Hematopoietic multipotent progenitor cell treated with erythropoietin and hydrocortisone succinate and interleukin-3 and kit ligand, for 17 days (in vitro differentiated cells): Measurements from ENCODE around the gene THADA.

Experiments used
- DNase-seq: peaks from one replicate; pipeline ENCODE4 v3.0.0-alpha.2; 2015; ENCODE audit warnings: low spot score

THADA gene

GRCh38 chr2:43323857-43324256 lies 272.0 kb downstream of the THADA start:
- DNase-seq, result no peak

DNA sequence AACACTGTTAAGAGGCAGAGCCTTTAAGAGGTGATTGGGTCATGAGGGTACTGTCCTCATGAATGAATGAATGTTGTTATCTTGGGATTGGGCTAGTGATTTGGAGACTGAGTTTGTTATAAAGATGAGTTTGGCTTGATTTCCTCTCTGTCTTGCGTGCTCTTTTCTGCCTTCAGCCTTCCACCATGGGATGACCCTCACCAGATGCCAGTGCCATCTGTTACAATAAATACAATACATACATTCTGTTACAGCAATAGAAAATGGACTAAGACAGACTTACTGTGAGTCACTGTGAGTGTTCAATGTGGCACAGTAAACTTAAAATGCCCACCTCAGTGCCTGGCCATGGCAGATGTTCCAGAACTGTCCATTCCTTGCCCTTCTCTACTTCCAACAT lies 274.4 kb downstream of the THADA start:
- DNase-seq, result no peak

GRCh38 chr2:43319541-43319940 lies 276.3 kb downstream of the THADA start:
- DNase-seq, result no peak

DNA sequence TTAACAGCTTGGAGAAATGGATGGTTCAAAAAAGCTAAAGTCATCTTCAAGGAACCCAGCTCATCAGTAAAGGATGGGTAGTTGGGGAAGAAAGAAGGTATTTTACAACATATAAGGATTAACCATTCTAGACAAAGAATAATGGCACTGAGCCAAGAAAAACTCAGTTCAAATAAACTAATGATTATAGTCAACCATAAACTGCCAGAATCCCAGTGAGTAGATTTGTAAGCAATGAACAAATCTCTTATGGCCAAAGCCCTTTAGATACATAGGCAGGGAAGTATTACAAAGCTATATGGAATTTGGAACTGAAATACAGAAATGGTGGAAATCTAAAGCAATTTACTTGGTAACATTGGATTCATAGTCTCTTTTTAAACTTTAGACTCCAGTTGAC lies 277.0 kb downstream of the THADA start:
- DNase-seq, result no peak

DNA sequence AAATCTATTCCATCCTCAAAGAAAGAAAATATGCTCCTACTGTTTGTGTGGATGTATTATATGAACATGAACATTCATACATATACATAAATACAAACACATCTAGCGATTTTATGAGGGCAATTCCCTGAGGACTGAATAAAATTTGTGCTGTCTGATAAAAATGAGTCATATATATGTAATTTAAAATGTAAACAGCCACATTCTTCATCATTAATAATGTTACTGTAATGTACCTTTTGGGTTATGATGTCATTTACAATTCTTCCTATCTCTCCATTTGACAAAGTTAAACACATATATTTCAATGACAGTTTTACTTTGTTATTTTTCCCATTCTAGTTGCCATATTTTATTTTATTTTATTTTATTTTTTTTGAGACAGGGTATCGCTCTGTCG lies 278.2 kb downstream of the THADA start:
- DNase-seq, result no peak

GRCh38 chr2:43317194-43317593 lies 278.6 kb downstream of the THADA start:
- DNase-seq, result no peak

DNA sequence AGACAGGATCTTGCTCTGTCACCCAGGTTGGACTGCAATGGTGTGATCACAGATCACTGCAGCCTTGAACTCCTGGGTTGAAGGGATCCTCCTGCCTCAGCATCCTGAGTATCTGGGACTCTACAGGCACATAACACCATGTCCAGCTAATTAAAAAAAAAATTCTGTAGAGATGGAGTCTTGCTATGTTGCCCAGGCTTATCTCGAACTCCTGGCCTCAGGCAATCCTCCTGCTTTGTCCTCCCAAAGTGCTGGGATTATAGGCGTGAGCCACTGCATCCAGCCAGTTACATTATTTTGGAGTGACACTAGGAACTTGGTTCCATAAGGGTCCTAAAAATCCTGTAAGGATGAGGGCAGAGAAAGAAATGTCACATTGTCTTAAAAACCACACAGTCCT lies 280.4 kb downstream of the THADA start:
- no peak for DNase-seq

- DNase-seq, result no peak
These were observed 281.4 kb downstream of the THADA start for GRCh38 chr2:43314299-43314927.

DNA sequence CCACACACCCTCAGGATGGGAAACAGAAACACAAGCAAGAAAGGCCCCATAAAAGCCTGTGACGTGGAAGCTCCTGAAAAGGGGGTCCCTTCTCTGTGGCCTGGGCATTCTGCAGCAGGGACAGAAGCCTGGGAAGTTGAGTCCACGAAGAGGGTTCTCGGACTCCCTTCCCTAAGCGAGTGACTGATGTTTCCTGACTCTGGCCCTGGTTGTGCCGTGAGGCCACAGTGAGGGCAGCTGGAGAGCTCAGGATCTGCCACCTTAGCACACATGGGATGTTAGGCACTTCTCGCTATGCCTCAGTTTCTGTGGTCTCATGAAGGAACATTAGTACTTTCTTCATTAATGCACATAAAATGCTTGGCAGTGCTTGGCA lies 282.2 kb downstream of the THADA start:
- DNase-seq, result no peak

GRCh38 chr2:43312755-43313641 lies 282.8 kb downstream of the THADA start:
- no peak for DNase-seq

DNA sequence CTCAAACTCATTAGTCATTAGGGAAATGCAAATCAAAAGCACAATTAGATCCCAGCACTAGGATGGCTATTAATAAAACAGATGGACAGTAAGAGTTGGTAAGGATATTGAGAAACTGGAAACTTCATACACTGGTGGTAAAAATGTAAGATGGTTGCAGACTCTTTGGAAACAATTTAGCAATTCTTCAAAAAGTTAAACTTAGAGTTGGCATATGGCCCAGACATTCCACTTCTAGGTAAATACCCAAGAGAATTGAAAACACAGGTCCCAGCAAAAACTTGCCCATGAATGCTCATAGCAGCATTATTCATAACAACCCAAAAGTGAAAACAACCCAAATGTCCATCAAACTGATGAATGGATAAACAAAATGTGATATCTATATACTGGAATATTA lies 284.6 kb downstream of the THADA start:
- no peak for DNase-seq

DNA sequence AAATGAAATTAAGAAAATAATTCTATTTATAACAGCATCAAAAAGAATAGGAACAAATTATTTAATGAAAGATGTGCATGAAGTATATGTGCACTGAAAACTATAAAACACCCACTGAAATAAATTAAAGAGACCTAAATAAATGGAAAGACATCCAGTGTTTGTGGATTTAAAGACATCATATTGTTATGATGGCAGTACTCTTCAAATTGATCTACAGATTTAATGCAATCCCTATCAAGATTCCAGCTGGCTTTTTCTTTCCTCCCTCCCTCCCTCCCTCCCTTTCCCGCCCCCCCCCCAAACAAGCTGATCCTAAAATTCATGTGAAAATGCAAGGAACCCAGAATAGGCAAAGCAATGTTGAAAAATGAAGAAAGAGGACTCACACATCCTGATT lies 285.9 kb downstream of the THADA start:
- DNase-seq, result no peak

- DNase-seq, result no peak
These were observed 287.9 kb downstream of the THADA start for GRCh38 chr2:43307973-43308372.

DNA sequence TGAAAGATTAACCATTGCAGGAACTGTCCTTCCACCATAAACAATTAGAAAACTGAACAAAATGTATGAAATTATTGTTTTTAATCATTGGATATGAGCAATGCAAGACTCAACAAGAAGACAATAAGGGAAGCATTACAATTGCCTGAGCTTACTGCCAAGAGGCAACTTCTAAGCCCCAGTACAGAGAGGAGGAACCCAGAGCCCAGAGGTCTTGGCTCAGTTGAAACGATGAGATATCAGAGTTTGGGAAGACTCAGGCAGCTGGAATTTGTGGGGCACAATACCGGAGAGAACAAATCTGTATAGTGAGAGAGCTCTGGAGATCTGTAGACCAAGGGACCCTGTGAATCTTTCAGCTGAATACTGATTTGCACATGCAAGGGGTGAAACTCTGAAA lies 288.8 kb downstream of the THADA start:
- no peak for DNase-seq

GRCh38 chr2:43306197-43306596 lies 289.6 kb downstream of the THADA start:
- DNase-seq, result no peak

- no peak for DNase-seq
These were observed 290.3 kb downstream of the THADA start for GRCh38 chr2:43305517-43305916.

GRCh38 chr2:43305012-43305411 lies 290.8 kb downstream of the THADA start:
- no peak for DNase-seq

GRCh38 chr2:43303889-43304288 lies 291.9 kb downstream of the THADA start:
- DNase-seq, result no peak

DNA sequence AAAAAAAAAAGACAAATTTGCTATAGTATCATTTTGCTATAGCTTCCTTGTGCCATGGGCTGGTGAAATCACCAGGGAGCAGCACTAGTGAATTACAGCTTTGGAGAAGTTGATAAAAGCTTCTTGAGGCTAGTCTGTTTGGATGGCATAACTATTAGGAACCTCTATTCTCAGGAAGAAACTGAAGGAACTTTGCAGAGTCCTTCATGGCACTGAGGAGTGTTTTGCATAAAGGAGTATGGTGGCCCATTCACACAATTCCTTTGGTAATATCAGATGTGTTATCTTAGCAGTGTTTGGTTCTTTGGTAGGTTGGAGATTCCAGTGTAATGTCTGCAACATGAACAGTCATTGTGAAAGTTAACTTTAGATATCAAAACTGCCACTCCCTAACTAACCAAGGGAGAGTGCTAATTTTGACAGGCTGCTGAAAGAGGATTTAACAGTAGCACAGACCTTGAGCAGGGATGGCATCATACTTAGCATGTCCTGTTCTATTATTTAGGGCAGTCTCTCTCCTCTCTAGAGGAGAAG lies 292.8 kb downstream of the THADA start:
- DNase-seq, result no peak

- DNase-seq, result no peak
These were observed 293.5 kb downstream of the THADA start for GRCh38 chr2:43302182-43302960.

DNA sequence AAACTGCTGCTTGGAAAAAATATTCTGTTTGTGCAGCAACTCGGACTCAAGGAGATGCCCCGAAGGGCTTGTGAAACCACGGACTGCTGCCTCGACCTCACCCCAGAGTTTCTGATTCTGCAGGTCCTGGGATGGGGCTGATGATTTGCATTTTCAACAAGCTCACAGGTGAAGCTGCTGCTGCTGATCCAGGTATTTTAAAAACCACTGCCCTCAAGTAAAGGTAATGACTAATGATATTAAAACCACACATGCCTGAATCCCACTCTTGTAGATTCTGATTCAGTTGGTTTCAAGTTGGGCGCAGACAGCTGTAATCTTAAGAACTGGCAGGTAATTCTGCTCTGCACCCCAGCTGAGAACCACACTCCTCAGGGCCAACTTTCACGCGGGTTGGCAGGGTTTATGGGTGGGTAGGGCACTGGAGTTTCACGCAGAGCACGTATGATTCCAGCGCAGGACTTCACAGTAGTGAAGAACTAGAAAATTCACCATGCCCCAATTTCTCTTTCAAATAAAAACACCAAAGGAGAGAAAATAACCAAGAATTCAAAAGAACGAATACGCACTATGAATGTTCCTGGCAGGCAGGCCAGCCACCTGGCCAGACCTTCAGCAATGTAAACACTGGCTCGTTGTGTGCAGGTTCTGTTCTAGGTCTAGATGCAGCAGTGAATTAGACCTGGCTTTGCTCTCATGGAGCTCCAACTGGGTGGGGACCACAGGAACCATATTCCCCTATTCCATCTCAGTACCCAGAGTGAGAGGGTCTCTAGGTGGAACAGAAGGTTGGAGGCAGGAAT lies 294.9 kb downstream of the THADA start:
- no peak for DNase-seq

DNA sequence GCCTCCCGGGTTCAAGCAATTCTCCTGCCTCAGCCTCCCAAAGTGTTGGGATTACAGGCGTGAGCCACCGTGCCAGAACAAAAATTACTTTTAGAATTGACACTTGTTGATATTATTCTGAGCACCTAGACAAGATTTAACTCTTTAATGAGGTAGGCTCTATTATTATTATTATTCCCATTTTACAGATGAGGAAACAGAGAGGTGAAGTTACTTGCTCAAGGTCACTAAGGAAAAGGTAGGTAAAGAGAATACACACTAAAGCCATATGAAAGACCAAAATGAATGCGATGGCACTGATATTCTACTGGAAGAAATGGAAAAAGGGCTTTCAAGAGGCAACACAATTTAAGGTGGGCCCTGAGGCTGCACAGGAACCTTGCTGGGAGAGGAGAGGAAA lies 295.6 kb downstream of the THADA start:
- DNase-seq, result no peak
